NT2/D1 (cell line): ENCODE data around the gene ODC1.

Experiments used
- DNase-seq: peaks from one replicate; pipeline ENCODE4 v3.0.0-alpha.2; 2011; ENCODE audit warnings: low read depth, low spot score
- H3K27me3 ChIP-seq: 2 replicates; pipeline ENCODE4 v1.6.0; 2011; ENCODE audit warnings: mild to moderate bottlenecking; ENCODE audit not compliant: insufficient read length, insufficient read depth
- H3K36me3 ChIP-seq: 2 replicates; pipeline ENCODE4 v1.6.1; 2011; ENCODE audit warnings: mild to moderate bottlenecking, low read length, mixed read lengths; ENCODE audit not compliant: insufficient read depth, insufficient read length
- H3K4me1 ChIP-seq: 2 replicates; pipeline ENCODE4 v1.5.1; 2011; ENCODE audit not compliant: insufficient read depth, insufficient read length
- H3K4me3 ChIP-seq: 2 replicates; pipeline ENCODE4 v1.5.1; 2011; ENCODE audit warnings: low read depth; ENCODE audit not compliant: insufficient read length
- H3K9ac ChIP-seq: 2 replicates; pipeline ENCODE4 v1.6.0; 2011; ENCODE audit warnings: low read depth; ENCODE audit not compliant: insufficient read length
- H3K9me3 ChIP-seq: 2 replicates; pipeline ENCODE4 v1.5.1; 2011; ENCODE audit warnings: mild to moderate bottlenecking, low read length; ENCODE audit not compliant: insufficient read depth
- SUZ12 ChIP-seq: IDR thresholded peaks from 2 replicates; pipeline ENCODE4 v1.6.1; 2011; ENCODE audit not compliant: insufficient read length, insufficient read depth; ENCODE audit errors: extremely low read depth
- YY1 ChIP-seq: IDR thresholded peaks from 2 replicates; pipeline ENCODE4 v1.6.1; 2011; ENCODE audit not compliant: insufficient read length, insufficient read depth
- ZNF274 ChIP-seq: IDR thresholded peaks from 2 replicates; pipeline ENCODE4 v1.6.1; 2011; ENCODE audit warnings: mild to moderate bottlenecking, low read depth, low read length

ODC1 gene

DNA sequence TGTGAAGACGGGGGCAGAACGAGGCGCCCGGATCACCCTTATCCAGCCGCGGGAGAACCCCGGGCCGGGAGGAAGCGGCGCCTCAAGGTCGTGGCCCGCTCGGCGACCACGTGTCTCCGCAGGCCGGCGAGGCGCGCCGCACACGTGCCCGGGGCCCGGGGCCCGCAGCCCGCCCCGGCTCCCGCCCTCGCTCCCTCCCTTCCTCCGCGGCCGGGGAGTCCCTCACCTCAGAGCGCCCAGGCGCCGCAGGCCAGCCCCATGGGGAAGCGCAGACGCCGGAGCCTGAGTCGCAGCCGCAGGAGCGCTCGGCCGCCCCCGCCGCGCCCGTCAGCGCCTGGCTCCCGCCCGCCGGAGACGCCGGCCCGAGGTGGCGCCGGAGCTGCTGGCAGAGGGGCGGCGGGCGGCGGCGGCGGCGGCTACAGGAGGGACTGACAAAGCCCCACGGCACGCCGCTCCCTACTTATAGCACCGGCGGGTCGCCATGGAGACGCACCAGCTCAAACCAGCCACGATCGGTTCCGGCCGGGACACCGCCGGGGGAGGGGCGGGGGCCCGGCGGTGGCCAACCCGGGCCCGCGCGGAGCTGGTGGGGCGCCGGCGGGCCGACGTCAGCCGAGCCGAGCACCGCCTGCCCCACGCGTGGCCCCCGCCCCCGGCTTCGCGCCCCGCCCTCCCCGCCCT, at the start of gene ODC1:
ODC1 (minus strand) TSS at position 433 of the 681 bp plus-strand sequence. CDS start 3,295 bp downstream, outside the sequence.
- Histone ChIP-seq H3K4me1 (peaks cover 2% of the 10 kb centered on the region), H3K9me3 (no peaks in the 10 kb centered on the region), H3K27me3 (no peaks in the 10 kb centered on the region), H3K36me3 (peaks cover 39% of the 10 kb centered on the region), H3K4me3 (peak within 1 kb of the TSS; percentile 69), H3K9ac (peak within 1 kb of the TSS; percentile 93)
- peak; percentile 80 for DNase-seq
- TF ChIP-seq SUZ12 (no peak), YY1 (no peak), ZNF274 (no peak)

GRCh38 chr2:10497797-10498251, 49.7 kb upstream of the ODC1 start:
- Histone ChIP-seq H3K4me3 (no peak overlapping the region), H3K36me3 (no peaks in the 10 kb centered on the region), H3K9me3 (no peaks in the 10 kb centered on the region), H3K9ac (no peak overlapping the region), H3K27me3 (peaks cover 33% of the 10 kb centered on the region), H3K4me1 (peaks cover 7% of the 10 kb centered on the region)
- no peak for DNase-seq
- no peak for TF ChIP-seq YY1
- TF ChIP-seq ZNF274, result no peak

DNA sequence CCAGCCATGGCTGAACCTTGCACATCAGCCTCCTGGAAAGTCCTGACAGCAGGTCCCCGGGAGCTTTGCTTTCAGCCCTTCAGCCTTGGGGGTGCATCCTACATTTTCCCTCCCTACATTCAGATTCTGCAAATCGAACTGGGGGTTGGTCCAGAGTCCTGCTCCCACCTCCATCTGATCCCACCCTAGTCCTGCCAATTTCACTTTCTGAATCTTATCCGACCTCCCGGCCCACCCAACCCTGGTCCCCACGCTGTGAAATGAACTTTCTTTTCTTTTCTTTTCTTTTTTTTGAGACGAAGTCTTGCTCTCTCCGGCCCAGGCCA, 47.8 kb upstream of the ODC1 start:
- no peak overlapping the region for H3K9ac ChIP-seq
- H3K9me3 ChIP-seq, result peaks cover 15% of the 10 kb centered on the region; the same call in 1 of the 2 replicates
- TF ChIP-seq YY1 (no peak), SUZ12 (no peak), ZNF274 (no peak)
- no peak overlapping the region for H3K4me3 ChIP-seq
- peaks cover 7% of the 10 kb centered on the region for H3K4me1 ChIP-seq
- DNase-seq, result no peak
- peaks cover 33% of the 10 kb centered on the region for H3K27me3 ChIP-seq
- no peaks in the 10 kb centered on the region for H3K36me3 ChIP-seq

DNA sequence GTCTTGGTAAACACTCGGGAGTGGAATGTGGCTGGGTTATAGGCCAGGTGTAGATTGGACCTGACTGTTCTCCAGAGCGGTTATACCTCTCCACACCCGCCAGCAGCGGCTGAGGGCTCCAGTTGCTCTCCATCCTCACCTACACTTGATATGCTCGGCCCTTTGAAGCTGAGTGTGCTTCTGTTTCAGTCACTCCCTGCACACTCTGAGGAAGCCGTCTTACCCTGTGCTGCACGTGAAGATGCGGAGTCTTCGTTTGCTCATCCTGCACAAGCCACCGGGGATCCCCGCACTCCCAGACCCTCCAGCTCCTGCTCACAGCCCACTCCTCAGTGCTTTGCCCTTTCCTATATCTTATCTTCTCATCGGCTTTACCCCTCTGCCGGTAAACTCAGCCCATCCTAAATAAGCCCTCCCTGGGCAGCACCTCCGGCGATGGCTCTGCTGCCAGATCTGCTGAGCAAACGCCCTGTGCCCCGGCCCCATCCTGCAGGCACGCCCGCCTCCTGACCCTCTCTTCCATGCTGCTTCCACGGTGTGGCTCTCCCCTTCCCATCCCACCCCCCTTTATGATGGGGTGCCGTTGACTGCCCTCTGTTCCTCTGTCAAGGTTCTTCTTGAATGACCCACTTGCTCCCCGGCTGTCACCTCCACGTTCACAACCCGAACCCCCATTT, 47.3 kb upstream of the ODC1 start:
- peaks cover 33% of the 10 kb centered on the region for H3K27me3 ChIP-seq
- H3K4me3 ChIP-seq, result no peak overlapping the region
- H3K9ac ChIP-seq, result no peak overlapping the region

GRCh38 chr2:10494351-10495066, 46.4 kb upstream of the ODC1 start:
- H3K36me3 ChIP-seq, result no peaks in the 10 kb centered on the region
- no peak for DNase-seq
- H3K9me3 ChIP-seq, result peaks cover 16% of the 10 kb centered on the region; the same call in 1 of the 2 replicates
- TF ChIP-seq SUZ12, result no peak
- no peak for TF ChIP-seq ZNF274
- TF ChIP-seq YY1, result no peak
- no peak overlapping the region for H3K4me3 ChIP-seq
- H3K27me3 ChIP-seq, result peaks cover 33% of the 10 kb centered on the region
- no peak overlapping the region for H3K9ac ChIP-seq
- H3K4me1 ChIP-seq, result peaks cover 9% of the 10 kb centered on the region

More for the DNA sequence above, 47.3 kb upstream of the ODC1 start:
- no peak for TF ChIP-seq YY1
- no peak for TF ChIP-seq ZNF274
- no peak for TF ChIP-seq SUZ12
- H3K9me3 ChIP-seq, result peaks cover 16% of the 10 kb centered on the region; the same call in 1 of the 2 replicates
- peaks cover 9% of the 10 kb centered on the region for H3K4me1 ChIP-seq
- DNase-seq, result no peak
- H3K36me3 ChIP-seq, result no peaks in the 10 kb centered on the region

DNA sequence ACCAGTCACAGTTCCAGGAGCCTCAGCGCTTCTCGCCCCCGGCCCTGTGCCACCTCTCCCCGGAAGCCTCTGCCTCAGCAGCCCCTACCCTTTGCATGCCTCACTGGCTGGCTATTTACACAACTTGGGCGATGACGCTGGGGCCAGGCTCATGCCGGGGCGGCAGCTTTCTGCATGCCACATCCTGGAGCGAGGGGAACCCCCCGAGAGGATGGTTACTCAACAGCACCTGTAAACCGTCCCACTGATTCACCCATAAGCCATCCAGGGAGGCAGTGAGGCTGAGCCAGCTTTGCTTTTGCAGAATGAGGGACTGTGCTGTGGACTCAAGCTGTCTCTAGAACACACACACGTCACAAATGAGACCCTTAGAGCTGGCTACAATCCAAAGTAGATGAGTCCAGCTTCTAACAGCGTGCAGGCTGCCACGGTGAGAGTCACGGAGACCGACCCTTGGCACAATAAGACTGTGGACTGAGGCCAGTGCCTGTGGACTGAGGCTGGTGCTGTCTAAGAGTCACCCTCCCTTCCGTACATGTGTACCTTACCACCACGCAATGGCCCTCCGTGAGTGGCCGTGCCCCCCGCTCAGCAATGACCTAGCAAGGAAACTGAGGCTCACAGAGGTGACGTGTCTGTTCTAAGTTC, 45.6 kb upstream of the ODC1 start:
- Histone ChIP-seq H3K4me3 (no peak overlapping the region), H3K36me3 (no peaks in the 10 kb centered on the region), H3K9me3 (peaks cover 16% of the 10 kb centered on the region; the same call in 1 of the 2 replicates), H3K9ac (no peak overlapping the region), H3K4me1 (peaks cover 6% of the 10 kb centered on the region), H3K27me3 (peaks cover 33% of the 10 kb centered on the region)
- no peak for DNase-seq
- TF ChIP-seq ZNF274, result no peak
- no peak for TF ChIP-seq SUZ12
- TF ChIP-seq YY1, result no peak
